GM12878 (cell line): ENCODE results near the gene KBTBD8. TPM values are rescaled to one million over a fixed set of nuclear protein-coding genes. Genes with fewer than 3 reads are reported as not detected.

ENCODE experiments used
- ATAC-seq: fragments of 200-7000 bp; cut with Tn5 transposase; 3 replicates; pipeline ENCODE4 v1.9.1; 2020; ENCODE audit warnings: mild to moderate bottlenecking, moderate library complexity
- BruUV-seq: library from RNA; stranded (reverse); fragments of 400-500 nt; replicated peaks from 2 replicates; lab custom pipeline; 2021; lab: Mats Ljungman, UMichigan
- CTCF ChIA-PET: fragments of 300-600 bp; sonication (Branson Sonifier 250); formaldehyde crosslinking; extraction: SDS; loops from one replicate; lab custom pipeline; 2021; ENCODE audit warnings: inconsistent platforms; lab: Yijun Ruan, JAX
- POLR2A ChIA-PET: fragments of 350-600 bp; formaldehyde crosslinking; extraction: SDS; loops from one replicate; lab custom pipeline; 2021; ENCODE audit warnings: inconsistent platforms; lab: Charles Lee
- RAD21 ChIA-PET: fragments of 300-600 bp; sonication (Branson Sonifier 250); formaldehyde crosslinking; loops from one replicate; lab custom pipeline; 2023; ENCODE audit warnings: antibody characterized with exemption; ENCODE audit not compliant: unreplicated experiment; lab: Charles Lee
- SMC1A ChIA-PET: fragments of 300-600 bp; sonication (Branson Sonifier 250); formaldehyde crosslinking; loops from one replicate; lab custom pipeline; 2023; ENCODE audit not compliant: unreplicated experiment, uncharacterized antibody; lab: Charles Lee
- DNase-seq: peaks from one replicate; pipeline ENCODE4 v3.0.0-alpha.2; 2011; ENCODE audit warnings: low read depth, low spot score
- FAIRE-seq: peaks from 3 replicates; lab custom pipeline; 2011; peaks lifted over from hg19 to GRCh38; lab: Jason Lieb, UNC
- H2AFZ ChIP-seq: 2 replicates; pipeline ENCODE4 v1.6.0; 2011; ENCODE audit warnings: low read depth, low read length, control low read depth; ENCODE audit not compliant: control insufficient read depth
- H3K27ac ChIP-seq: 2 replicates; pipeline ENCODE4 v1.5.1; 2011; ENCODE audit warnings: control low read depth; ENCODE audit not compliant: control insufficient read depth, insufficient read depth
- H3K27me3 ChIP-seq, 2 experiments: replicated peaks in 1 of 2; 2 replicates each; pipeline versions ENCODE4 v1.6.0 to v1.6.1; 2011; ENCODE audit warnings: low read length in 1 of 2; ENCODE audit not compliant: control insufficient read depth in 2 of 2, insufficient read depth in 2 of 2
- H3K36me3 ChIP-seq, 2 experiments: 2 replicates each; pipeline ENCODE4 v1.5.1; 2011; ENCODE audit warnings: low read length in 1 of 2; ENCODE audit not compliant: control insufficient read depth in 2 of 2, insufficient read depth in 2 of 2
- H3K4me1 ChIP-seq: 2 replicates; pipeline ENCODE4 v1.6.1; 2011; ENCODE audit warnings: mild to moderate bottlenecking, low read length, moderate library complexity, mixed read lengths; ENCODE audit not compliant: control insufficient read depth, insufficient read depth
- H3K4me2 ChIP-seq: 2 replicates; pipeline ENCODE4 v1.6.0; 2011; ENCODE audit warnings: control low read depth; ENCODE audit not compliant: control insufficient read depth, insufficient read depth
- H3K4me3 ChIP-seq: fragments of 200-600 bp; sonication (generic); 2 replicates; pipeline ENCODE4 v1.5.1; 2016
- H3K79me2 ChIP-seq: 2 replicates; pipeline ENCODE4 v1.6.0; 2011; ENCODE audit warnings: low read length; ENCODE audit not compliant: control insufficient read depth, insufficient read depth
- H3K9ac ChIP-seq: 2 replicates; pipeline ENCODE4 v1.8.0; 2011; ENCODE audit warnings: low read length, control low read depth, mixed read lengths; ENCODE audit not compliant: control insufficient read depth, insufficient read depth
- H3K9me3 ChIP-seq: replicated peaks from 3 replicates; pipeline ENCODE4 v1.5.1; 2011; ENCODE audit warnings: mild to moderate bottlenecking, low read length; ENCODE audit not compliant: control insufficient read depth, insufficient read depth
- H4K20me1 ChIP-seq: 2 replicates; pipeline ENCODE4 v1.6.0; 2011; ENCODE audit not compliant: control insufficient read depth, insufficient read depth
- BCL11A ChIP-seq: IDR thresholded peaks from 2 replicates; pipeline ENCODE4 v1.6.1; 2011; ENCODE audit warnings: low read depth, low read length
- CEBPB ChIP-seq, 2 experiments: fragments of 150-350 bp in 1 of 2; IDR thresholded peaks; 2 replicates each; pipeline ENCODE4 v1.6.1; 2012 to 2014; ENCODE audit warnings: low read depth in 2 of 2, low read length in 2 of 2, borderline replicate concordance in 1 of 2, inconsistent platforms in 1 of 2
- JUND ChIP-seq: IDR thresholded peaks from 2 replicates; pipeline ENCODE4 v1.6.1; 2012; ENCODE audit warnings: low read depth, mild to moderate bottlenecking, low read length, improper control_type of control experiment, moderate library complexity
- NR2C1 ChIP-seq: fragments of 450-650 bp; IDR thresholded peaks from 2 replicates; pipeline ENCODE4 v1.6.1; 2017; ENCODE audit warnings: antibody characterized with exemption, mild to moderate bottlenecking, moderate library complexity
- PAX8 ChIP-seq: fragments of 450-650 bp; IDR thresholded peaks from 2 replicates; pipeline ENCODE4 v1.6.1; 2017; ENCODE audit warnings: mild to moderate bottlenecking, moderate library complexity
- SPI1 ChIP-seq: IDR thresholded peaks from 2 replicates; pipeline ENCODE4 v1.6.1; 2011; ENCODE audit warnings: low read depth, mild to moderate bottlenecking, low read length, moderate library complexity, borderline replicate concordance; ENCODE audit not compliant: insufficient read depth
- SRF ChIP-seq, 2 experiments: IDR thresholded peaks; 2 replicates each; pipeline ENCODE4 v1.6.1; 2011; ENCODE audit warnings: low read depth in 2 of 2, low read length in 2 of 2, mild to moderate bottlenecking in 1 of 2, moderate library complexity in 1 of 2
- TAF1 ChIP-seq: IDR thresholded peaks from 2 replicates; pipeline ENCODE4 v1.6.1; 2011; ENCODE audit warnings: mild to moderate bottlenecking, low read depth, low read length, borderline replicate concordance
- TCF12 ChIP-seq: IDR thresholded peaks from 2 replicates; pipeline ENCODE4 v1.6.1; 2011; ENCODE audit warnings: low read depth, mild to moderate bottlenecking, low read length
- ZNF24 ChIP-seq: fragments of 450-650 bp; IDR thresholded peaks from 2 replicates; pipeline ENCODE4 v1.6.1; 2017; ENCODE audit warnings: antibody characterized with exemption, mild to moderate bottlenecking
- ZZZ3 ChIP-seq: IDR thresholded peaks from 2 replicates; pipeline ENCODE4 v1.6.1; 2011; ENCODE audit warnings: low read depth; ENCODE audit not compliant: control insufficient read depth, insufficient read length
- WGBS: methylation state at CpG from one replicate; pipeline ENCODE4 v1.1.6; 2016; ENCODE audit warnings: low lambda C conversion rate; ENCODE audit not compliant: insufficient replicate concordance, insufficient coverage; ENCODE audit errors: missing lambda C conversion rate; 5-methylcytosine and 5-hydroxymethylcytosine counted together
- in situ Hi-C: fragments of 300-500 bp; cut with MboI; formaldehyde crosslinking; loops from 9 replicates; pipeline ENCODE4 v1.14.3; 2018; ENCODE audit warnings: mixed read lengths
- intact Hi-C: fragments of 100-400 bp; cut with micrococcal nuclease; formaldehyde crosslinking; loops from one replicate; pipeline ENCODE4 v1.14.2; 2022; ENCODE audit not compliant: unreplicated experiment
- polyA plus RNA-seq, 11 experiments: library from polyadenylated mRNA; depleted of rRNA in 4 of 11; unstranded in 6 of 11; stranded (reverse) in 5 of 11; fragments of >200 nt; fragmentation: Nextera tagmentation in 4 of 11; fragmentation: Illumina TruSeq in 1 of 11; extraction: Ambion mirVana in 4 of 11; extraction: Trizol in 1 of 11; gene quantifications; 1 replicate in 1 of 11; 2 replicates in 10 of 11; pipeline versions ENCODE4 v1.2.1 to v1.2.3, GENCODE V29; 2011 to 2016; ENCODE audit warnings: inconsistent platforms in 2 of 11, missing spikeins in 2 of 11, low read depth in 1 of 11
- total RNA-seq, 4 experiments: library from RNA; depleted of rRNA in 3 of 4; stranded (reverse); fragments of >200 nt in 3 of 4; fragmentation: Illumina TruSeq in 1 of 4; extraction: Trizol in 1 of 4; gene quantifications; 2 replicates each; pipeline versions ENCODE4 v1.2.1 to v1.2.3, GENCODE V29; 2013 to 2021
- TF ChIP-seq, protein P1 (sequence below): IDR thresholded peaks from 2 replicates; pipeline ENCODE4 v1.6.1; 2011; ENCODE audit warnings: low read depth, low read length, improper control_type of control experiment, borderline replicate concordance
- TF ChIP-seq, protein P2 (sequence below): IDR thresholded peaks from 2 replicates; pipeline ENCODE4 v1.6.1; 2012; ENCODE audit warnings: low read depth, low read length, improper control_type of control experiment
- TF ChIP-seq, protein P3 (sequence below): fragments of 150-350 bp; IDR thresholded peaks from 2 replicates; pipeline ENCODE4 v1.6.1; 2014; ENCODE audit warnings: mild to moderate bottlenecking, low read depth, low read length
- TF ChIP-seq, protein P4 (sequence below): fragments of 450-650 bp; IDR thresholded peaks from 2 replicates; pipeline ENCODE4 v1.6.1; 2017; ENCODE audit warnings: low read depth, mild to moderate bottlenecking, moderate library complexity

KBTBD8 gene
- total and polyA plus RNA-seq, 10 of the 15 experiments (the other 5 are each of a cell fraction or from before 2014, with no cell fraction given): 8.5 to 44.4 (median 19.3) TPM

DNA sequence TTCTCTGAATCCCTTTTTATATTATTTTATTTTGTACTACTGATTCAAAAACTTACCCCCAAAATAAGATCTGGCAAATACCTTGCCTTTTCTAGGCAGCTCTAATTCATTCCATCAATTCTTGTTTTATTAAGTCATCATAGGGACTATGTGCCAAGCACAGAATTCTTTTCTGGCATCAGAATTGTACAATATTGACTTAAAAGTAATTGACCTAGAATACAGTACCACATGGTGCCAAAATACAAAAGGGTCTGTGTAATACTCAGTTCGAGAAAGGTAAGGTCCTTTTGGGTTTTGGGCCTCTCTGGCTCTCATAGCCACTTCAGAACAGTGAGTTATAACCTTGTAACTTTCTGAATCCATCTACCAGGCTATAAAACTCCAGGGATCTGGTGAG, 46.2 kb downstream of the KBTBD8 start:
- H3K36me3 ChIP-seq: no peaks in the 10 kb centered on the region
- no peaks in the 10 kb centered on the region; the same call in 2 of the 3 replicates for H3K9me3 ChIP-seq
- ChIA-PET CTCF (interaction anchor here (0.5 to 0.6 kb wide), 2 partner anchors 54 to 65 kb away, joined by 3 to 4 read pairs; no protein-coding TSS in a partner anchor), SMC1A (interaction anchor here (5.3 kb wide), 1 partner anchor 54 kb away, joined by 31 read pairs; no protein-coding TSS in a partner anchor)
- no peaks in the 10 kb centered on the region for H4K20me1 ChIP-seq
- FAIRE-seq (no peak), DNase-seq (no peak)
- H3K4me1 ChIP-seq: peaks cover 22% of the 10 kb centered on the region
- in situ Hi-C loops: no loop called here
- H3K4me3 ChIP-seq: no peak overlapping the region
- no peaks in the 10 kb centered on the region for H3K79me2 ChIP-seq
- TF ChIP-seq ZZZ3 (no peak), JUND (no peak), SPI1 (no peak), ZNF24 (no peak), TCF12 (no peak), TAF1 (no peak), CEBPB (IDR thresholded peaks at IDR 0.05; ENCODE audit: borderline replicate concordance in 1 of 2, low read depth in 2 of 2, low read length in 2 of 2) (no peak), SRF (IDR thresholded peaks at IDR 0.05; ENCODE audit: low read depth in 2 of 2, low read length in 2 of 2) (no peak), BCL11A (no peak), PAX8 (no peak), NR2C1 (no peak)
- TF ChIP-seq, protein P1, sequence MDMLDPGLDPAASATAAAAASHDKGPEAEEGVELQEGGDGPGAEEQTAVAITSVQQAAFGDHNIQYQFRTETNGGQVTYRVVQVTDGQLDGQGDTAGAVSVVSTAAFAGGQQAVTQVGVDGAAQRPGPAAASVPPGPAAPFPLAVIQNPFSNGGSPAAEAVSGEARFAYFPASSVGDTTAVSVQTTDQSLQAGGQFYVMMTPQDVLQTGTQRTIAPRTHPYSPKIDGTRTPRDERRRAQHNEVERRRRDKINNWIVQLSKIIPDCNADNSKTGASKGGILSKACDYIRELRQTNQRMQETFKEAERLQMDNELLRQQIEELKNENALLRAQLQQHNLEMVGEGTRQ: no peak
- TF ChIP-seq, protein P2, sequence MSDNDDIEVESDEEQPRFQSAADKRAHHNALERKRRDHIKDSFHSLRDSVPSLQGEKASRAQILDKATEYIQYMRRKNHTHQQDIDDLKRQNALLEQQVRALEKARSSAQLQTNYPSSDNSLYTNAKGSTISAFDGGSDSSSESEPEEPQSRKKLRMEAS: no peak
- TF ChIP-seq, protein P3, sequence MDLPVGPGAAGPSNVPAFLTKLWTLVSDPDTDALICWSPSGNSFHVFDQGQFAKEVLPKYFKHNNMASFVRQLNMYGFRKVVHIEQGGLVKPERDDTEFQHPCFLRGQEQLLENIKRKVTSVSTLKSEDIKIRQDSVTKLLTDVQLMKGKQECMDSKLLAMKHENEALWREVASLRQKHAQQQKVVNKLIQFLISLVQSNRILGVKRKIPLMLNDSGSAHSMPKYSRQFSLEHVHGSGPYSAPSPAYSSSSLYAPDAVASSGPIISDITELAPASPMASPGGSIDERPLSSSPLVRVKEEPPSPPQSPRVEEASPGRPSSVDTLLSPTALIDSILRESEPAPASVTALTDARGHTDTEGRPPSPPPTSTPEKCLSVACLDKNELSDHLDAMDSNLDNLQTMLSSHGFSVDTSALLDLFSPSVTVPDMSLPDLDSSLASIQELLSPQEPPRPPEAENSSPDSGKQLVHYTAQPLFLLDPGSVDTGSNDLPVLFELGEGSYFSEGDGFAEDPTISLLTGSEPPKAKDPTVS: no peak
- TF ChIP-seq, protein P4, sequence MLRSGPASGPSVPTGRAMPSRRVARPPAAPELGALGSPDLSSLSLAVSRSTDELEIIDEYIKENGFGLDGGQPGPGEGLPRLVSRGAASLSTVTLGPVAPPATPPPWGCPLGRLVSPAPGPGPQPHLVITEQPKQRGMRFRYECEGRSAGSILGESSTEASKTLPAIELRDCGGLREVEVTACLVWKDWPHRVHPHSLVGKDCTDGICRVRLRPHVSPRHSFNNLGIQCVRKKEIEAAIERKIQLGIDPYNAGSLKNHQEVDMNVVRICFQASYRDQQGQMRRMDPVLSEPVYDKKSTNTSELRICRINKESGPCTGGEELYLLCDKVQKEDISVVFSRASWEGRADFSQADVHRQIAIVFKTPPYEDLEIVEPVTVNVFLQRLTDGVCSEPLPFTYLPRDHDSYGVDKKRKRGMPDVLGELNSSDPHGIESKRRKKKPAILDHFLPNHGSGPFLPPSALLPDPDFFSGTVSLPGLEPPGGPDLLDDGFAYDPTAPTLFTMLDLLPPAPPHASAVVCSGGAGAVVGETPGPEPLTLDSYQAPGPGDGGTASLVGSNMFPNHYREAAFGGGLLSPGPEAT: no peak
- TF ChIP-seq, all 136 proteins: peak for 0
- 0% methylated on average over 1 of the region's 1 CpG for WGBS
- Histone ChIP-seq H3K4me2 (no peak overlapping the region), H3K27ac (no peak overlapping the region), H2AFZ (no peak overlapping the region), H3K9ac (no peak overlapping the region), H3K27me3 (no peaks in the 10 kb centered on the region)
- POLR2A ChIA-PET: no interaction called here
- no peak for ATAC-seq
- intact Hi-C loops: no loop called here
- RAD21 ChIA-PET: no interaction called here
- BruUV-seq: no TSS peak
